Gastroesophageal sphincter (tissue), 4 donors: ENCODE measurements around the gene CLASP2. TPM values are rescaled to one million over a fixed set of nuclear protein-coding genes. Genes with fewer than 3 reads are reported as not detected.

Experiments
- ATAC-seq: fragments of 150-250 bp; one replicate; pipeline ENCODE4 v1.9.1; 2016; ENCODE audit warnings: mild to moderate bottlenecking, moderate library complexity
- H3K27ac ChIP-seq, 4 donors: fragments of 200-600 bp; sonication (generic) in 3 of 4; 1 replicate in 3 of 4; 2 replicates in 1 of 4; pipeline ENCODE4 v1.5.1; 2016 to 2019
- H3K27me3 ChIP-seq: fragments of 200-600 bp; sonication (generic); one replicate; pipeline ENCODE4 v1.5.1; 2019
- H3K36me3 ChIP-seq, 2 donors: fragments of 200-600 bp; sonication (generic); one replicate each; pipeline ENCODE4 v1.5.1; 2019; ENCODE audit warnings: control low read depth in 1 of 2
- H3K4me1 ChIP-seq, 3 donors: fragments of 200-600 bp; sonication (generic); 1 replicate in 2 of 3; 2 replicates in 1 of 3; pipeline ENCODE4 v1.5.1; 2016 to 2019; ENCODE audit warnings: control low read depth in 2 of 3
- H3K4me3 ChIP-seq, 2 donors: fragments of 200-600 bp; sonication (generic); one replicate each; pipeline ENCODE4 v1.5.1; 2019; ENCODE audit warnings: mild to moderate bottlenecking in 1 of 2, moderate library complexity in 1 of 2
- H3K9me3 ChIP-seq, 3 donors: fragments of 200-600 bp; sonication (generic); one replicate each; pipeline ENCODE4 v1.5.1; 2017 to 2019; ENCODE audit warnings: control low read depth in 2 of 3
- CTCF ChIP-seq, 4 experiments: fragments of 200-600 bp in 2 of 4; fragments of 450-650 bp in 2 of 4; sonication (generic) in 1 of 4; IDR thresholded peaks; one replicate each; pipeline ENCODE4 v1.5.1; 2017 to 2019; ENCODE audit warnings: antibody characterized with exemption in 4 of 4, mild to moderate bottlenecking in 2 of 4, moderate library complexity in 2 of 4
- EP300 ChIP-seq: sonication (generic); formaldehyde crosslinking; IDR thresholded peaks from one replicate; pipeline ENCODE4 v1.6.1; 2017; ENCODE audit warnings: antibody characterized with exemption, mild to moderate bottlenecking
- POLR2A ChIP-seq, 2 donors: fragments of 450-650 bp; IDR thresholded peaks; one replicate each; pipeline ENCODE4 v1.6.1; 2017; ENCODE audit warnings: antibody characterized with exemption in 2 of 2, mild to moderate bottlenecking in 2 of 2, moderate library complexity in 1 of 2
- POLR2AphosphoS5 ChIP-seq: sonication (generic); formaldehyde crosslinking; IDR thresholded peaks from one replicate; pipeline ENCODE4 v1.6.1; 2017; ENCODE audit warnings: antibody characterized with exemption
- WGBS, 2 donors: methylation state at CpG; one replicate each; pipeline ENCODE4 v1.1.5; 2018; ENCODE audit warnings: low coverage in 1 of 2; 5-methylcytosine and 5-hydroxymethylcytosine counted together
- total RNA-seq, 4 donors: library from RNA; depleted of rRNA; stranded (reverse); fragments of >200 nt; gene quantifications; one replicate each; pipeline ENCODE4 v1.1.0, GENCODE V29; 2016

CLASP2 gene
- total RNA-seq, 4 donors from 2014 or later, result 45.3 to 90.7 (median 54.1) TPM

DNA sequence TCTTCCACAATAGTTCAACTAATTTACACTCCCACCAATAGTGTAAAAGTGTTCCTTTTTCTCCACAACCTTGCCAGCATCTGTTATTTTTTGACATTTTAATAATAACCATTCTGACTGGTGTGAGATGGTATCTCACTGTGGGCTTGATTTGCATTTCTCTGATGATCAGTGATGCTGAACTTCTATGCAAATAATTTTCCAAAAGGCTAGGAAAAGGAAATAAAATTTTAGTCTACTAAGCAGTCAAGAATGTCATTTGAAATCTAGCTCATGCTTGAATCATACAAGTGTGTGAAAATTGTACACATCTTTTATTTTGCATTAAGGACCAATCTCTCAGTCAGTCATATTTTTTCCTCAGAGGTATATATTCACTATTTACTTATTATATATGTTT lies 176.1 kb downstream of the CLASP2 start:
- Histone ChIP-seq H3K4me3 (no peak overlapping the region), H3K9me3 (no peaks in the 10 kb centered on the region), H3K4me1 (peaks cover 0 to 7% (median 0%) of the 10 kb centered on the region in 3 donors), H3K27ac (no peak overlapping the region), H3K27me3 (no peaks in the 10 kb centered on the region), H3K36me3 (peaks cover 0 to 77% of the 10 kb centered on the region in 2 donors)
- ATAC-seq, result no peak
- no peak for TF ChIP-seq CTCF (IDR thresholded peaks at IDR 0.05)

GRCh38 chr3:33538678-33539339 lies 179.2 kb downstream of the CLASP2 start:
- peak overlapping the region in 1 of 4 donors; percentile 28 for H3K27ac ChIP-seq
- no peak for ATAC-seq
- H3K4me3 ChIP-seq, result no peak overlapping the region
- H3K36me3 ChIP-seq, result peaks cover 0 to 86% of the 10 kb centered on the region in 2 donors
- TF ChIP-seq EP300, result no peak
- TF ChIP-seq POLR2AphosphoS5, result no peak
- no peak for TF ChIP-seq CTCF (IDR thresholded peaks at IDR 0.05)
- TF ChIP-seq POLR2A (IDR thresholded peaks at IDR 0.05), result no peak
- no peaks in the 10 kb centered on the region for H3K9me3 ChIP-seq
- 23 to 47% methylated on average over 4 of the region's 4 CpGs for WGBS, 2 donors
- H3K27me3 ChIP-seq, result no peaks in the 10 kb centered on the region
- peaks cover 0 to 7% (median 0%) of the 10 kb centered on the region in 3 donors for H3K4me1 ChIP-seq

GRCh38 chr3:33537133-33537532 lies 180.9 kb downstream of the CLASP2 start:
- TF ChIP-seq POLR2A (IDR thresholded peaks at IDR 0.05), result no peak
- no peak for TF ChIP-seq CTCF (IDR thresholded peaks at IDR 0.05)
- no peak for TF ChIP-seq POLR2AphosphoS5
- TF ChIP-seq EP300, result no peak
- H3K36me3 ChIP-seq, result peaks cover 0 to 90% of the 10 kb centered on the region in 2 donors
- no peaks in the 10 kb centered on the region for H3K9me3 ChIP-seq
- peaks cover 0 to 7% (median 0%) of the 10 kb centered on the region in 3 donors for H3K4me1 ChIP-seq
- no peak overlapping the region for H3K4me3 ChIP-seq
- H3K27me3 ChIP-seq, result no peaks in the 10 kb centered on the region
- no peak overlapping the region for H3K27ac ChIP-seq
- no peak for ATAC-seq

DNA sequence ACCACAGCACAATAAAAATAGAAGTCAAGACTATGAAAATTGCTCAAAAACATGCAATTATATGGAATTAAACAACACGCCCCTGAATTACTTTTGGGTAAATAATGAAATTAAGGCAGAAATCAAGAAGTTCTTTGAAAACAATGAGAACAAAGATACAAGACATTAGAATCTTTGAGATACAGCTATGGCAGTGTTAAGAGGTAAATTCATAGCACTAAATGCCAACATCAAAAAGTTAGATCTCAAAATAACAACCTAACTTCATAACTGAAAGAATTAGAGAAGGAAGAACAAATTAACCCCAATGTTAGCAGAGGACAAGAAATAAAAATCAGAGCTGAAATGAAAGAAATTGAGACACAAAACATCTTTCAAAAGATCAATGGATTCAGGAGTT lies 191.3 kb downstream of the CLASP2 start:
- H3K27ac ChIP-seq, result no peak overlapping the region
- no peaks in the 10 kb centered on the region for H3K4me1 ChIP-seq
- peaks cover 0 to 87% of the 10 kb centered on the region in 2 donors for H3K36me3 ChIP-seq
- H3K9me3 ChIP-seq, result peaks cover 0 to 24% (median 0%) of the 10 kb centered on the region in 3 donors
- TF ChIP-seq POLR2AphosphoS5 (no peak), CTCF (IDR thresholded peaks at IDR 0.05) (no peak), POLR2A (IDR thresholded peaks at IDR 0.05) (no peak), EP300 (no peak)
- ATAC-seq, result no peak
- H3K27me3 ChIP-seq, result no peaks in the 10 kb centered on the region
- 87 to 100% methylated on average over 1 of the region's 1 CpG for WGBS, 2 donors
- H3K4me3 ChIP-seq, result no peak overlapping the region

DNA sequence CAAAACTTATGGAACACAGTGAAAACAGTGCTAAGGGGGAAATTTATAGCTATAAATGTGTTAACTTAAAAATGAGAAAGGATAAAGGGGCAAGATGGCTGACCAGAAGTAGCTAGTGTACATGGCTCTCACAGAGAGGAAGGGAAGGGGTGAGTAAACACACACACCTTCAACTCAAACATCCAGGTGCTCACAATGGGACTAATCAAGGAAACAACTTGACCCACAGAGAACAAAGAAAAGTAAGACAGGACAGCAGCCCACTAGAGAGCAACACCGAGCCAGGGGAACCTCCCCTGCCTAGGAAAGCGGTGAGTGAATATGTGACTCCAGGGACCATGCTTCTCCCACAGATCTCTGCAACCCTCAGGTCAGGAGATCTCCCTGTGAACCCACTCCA lies 192.8 kb downstream of the CLASP2 start:
- Histone ChIP-seq H3K36me3 (peaks cover 0 to 80% of the 10 kb centered on the region in 2 donors), H3K27me3 (no peaks in the 10 kb centered on the region), H3K9me3 (peaks cover 0 to 24% (median 0%) of the 10 kb centered on the region in 3 donors), H3K4me3 (no peak overlapping the region), H3K27ac (no peak overlapping the region), H3K4me1 (no peaks in the 10 kb centered on the region)
- WGBS, 2 donors, result 86% methylated on average over 1 of the region's 2 CpGs; no CpG with 5 or more reads in 1 of the 2 donors
- TF ChIP-seq EP300, result no peak
- no peak for TF ChIP-seq CTCF (IDR thresholded peaks at IDR 0.05)
- TF ChIP-seq POLR2AphosphoS5, result no peak
- TF ChIP-seq POLR2A (IDR thresholded peaks at IDR 0.05), result no peak
- no peak for ATAC-seq
